Mesothelial cell of epicardium (in vitro differentiated cells): ENCODE results near the gene PCDHGC5. TPM values are rescaled to one million over a fixed set of nuclear protein-coding genes. Genes with fewer than 3 reads are reported as not detected.

Experiments used
- DNase-seq, 2 experiments: peaks; one replicate each; pipeline ENCODE4 v3.0.0; 2021; ENCODE audit warnings: low spot score in 2 of 2; ENCODE audit not compliant: unreplicated experiment in 2 of 2
- H3K27ac Mint-ChIP-seq: 2 replicates; pipeline ENCODE4 v1.8.0; 2021; ENCODE audit warnings: mixed read lengths
- H3K27me3 Mint-ChIP-seq: 2 replicates; pipeline ENCODE4 v1.8.0; 2021; ENCODE audit warnings: low read depth, mixed read lengths
- H3K36me3 Mint-ChIP-seq: 2 replicates; pipeline ENCODE4 v1.8.0; 2021; ENCODE audit warnings: mixed read lengths
- H3K4me1 Mint-ChIP-seq: 2 replicates; pipeline ENCODE4 v1.8.0; 2021; ENCODE audit warnings: mixed read lengths
- H3K4me3 Mint-ChIP-seq: 2 replicates; pipeline ENCODE4 v1.8.0; 2021; ENCODE audit warnings: mild to moderate bottlenecking, moderate library complexity, mixed read lengths
- H3K9me3 Mint-ChIP-seq: 2 replicates; pipeline ENCODE4 v1.8.0; 2021; ENCODE audit warnings: mixed read lengths
- total RNA-seq: library from RNA; stranded (reverse); gene quantifications from 3 replicates; pipeline ENCODE4 v1.2.1, GENCODE V29; 2021
- TF ChIP-seq, protein P1 (sequence below): fragments of 200-600 bp; sonication (generic); IDR thresholded peaks from one replicate; pipeline ENCODE4 v1.5.0; 2021; ENCODE audit warnings: antibody characterized with exemption; ENCODE audit not compliant: unreplicated experiment

PCDHGC5 gene
- total RNA-seq, 1 donor from 2014 or later = 3.5 TPM

DNA sequence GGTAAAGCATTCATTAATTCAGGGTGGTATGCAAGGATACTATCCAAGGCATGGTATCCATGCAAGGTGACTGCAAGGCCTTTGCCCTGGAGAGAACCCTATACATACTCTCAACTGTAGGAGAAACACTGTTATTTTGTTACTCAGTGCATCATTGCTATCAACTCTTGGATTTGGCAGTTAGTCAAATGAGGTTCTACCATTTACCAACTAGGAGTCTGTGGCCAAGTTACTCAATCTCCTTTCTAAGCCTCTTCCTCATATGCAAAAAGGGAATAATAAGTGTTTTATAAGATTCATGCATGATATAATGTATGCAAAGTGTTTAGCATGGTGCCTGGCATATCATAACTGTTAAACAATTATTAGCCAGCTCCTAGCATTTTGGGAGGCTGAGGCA is 9.1 kb upstream of the PCDHGC5 start:
- H3K27me3 Mint-ChIP-seq = no peaks in the 10 kb centered on the region
- no peak overlapping the region for H3K4me3 Mint-ChIP-seq
- H3K36me3 Mint-ChIP-seq = peaks cover 31% of the 10 kb centered on the region
- TF ChIP-seq, protein P1, sequence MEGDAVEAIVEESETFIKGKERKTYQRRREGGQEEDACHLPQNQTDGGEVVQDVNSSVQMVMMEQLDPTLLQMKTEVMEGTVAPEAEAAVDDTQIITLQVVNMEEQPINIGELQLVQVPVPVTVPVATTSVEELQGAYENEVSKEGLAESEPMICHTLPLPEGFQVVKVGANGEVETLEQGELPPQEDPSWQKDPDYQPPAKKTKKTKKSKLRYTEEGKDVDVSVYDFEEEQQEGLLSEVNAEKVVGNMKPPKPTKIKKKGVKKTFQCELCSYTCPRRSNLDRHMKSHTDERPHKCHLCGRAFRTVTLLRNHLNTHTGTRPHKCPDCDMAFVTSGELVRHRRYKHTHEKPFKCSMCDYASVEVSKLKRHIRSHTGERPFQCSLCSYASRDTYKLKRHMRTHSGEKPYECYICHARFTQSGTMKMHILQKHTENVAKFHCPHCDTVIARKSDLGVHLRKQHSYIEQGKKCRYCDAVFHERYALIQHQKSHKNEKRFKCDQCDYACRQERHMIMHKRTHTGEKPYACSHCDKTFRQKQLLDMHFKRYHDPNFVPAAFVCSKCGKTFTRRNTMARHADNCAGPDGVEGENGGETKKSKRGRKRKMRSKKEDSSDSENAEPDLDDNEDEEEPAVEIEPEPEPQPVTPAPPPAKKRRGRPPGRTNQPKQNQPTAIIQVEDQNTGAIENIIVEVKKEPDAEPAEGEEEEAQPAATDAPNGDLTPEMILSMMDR = no peak
- H3K9me3 Mint-ChIP-seq = no peaks in the 10 kb centered on the region
- H3K4me1 Mint-ChIP-seq = peaks cover 62% of the 10 kb centered on the region
- H3K27ac Mint-ChIP-seq = no peak overlapping the region
- no peak for DNase-seq

DNA sequence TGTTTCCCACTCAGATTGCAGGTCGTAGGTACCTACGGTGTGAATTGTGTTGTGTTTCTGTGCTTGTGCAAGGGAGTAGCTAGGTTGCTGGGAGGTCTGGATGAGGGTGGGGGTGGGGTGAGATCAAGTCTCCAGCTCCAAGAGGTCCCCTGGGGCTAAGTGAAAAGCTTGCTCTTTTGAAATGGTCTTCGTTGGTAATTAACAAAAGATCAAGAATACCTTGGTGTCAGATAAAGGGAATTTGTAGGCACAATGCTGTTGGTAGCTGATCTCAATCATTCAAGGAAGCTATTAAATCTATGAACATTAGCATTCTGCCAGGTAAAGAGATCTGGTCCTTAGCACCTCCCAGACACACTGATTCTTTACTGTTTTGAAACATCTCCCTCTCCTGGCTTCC is 5.0 kb upstream of the PCDHGC5 start:
- H3K4me3 Mint-ChIP-seq = peak overlapping the region; percentile 74
- H3K36me3 Mint-ChIP-seq = peaks cover 26% of the 10 kb centered on the region
- no peaks in the 10 kb centered on the region for H3K9me3 Mint-ChIP-seq
- peaks cover 37% of the 10 kb centered on the region for H3K4me1 Mint-ChIP-seq
- TF ChIP-seq, protein P1 = no peak
- no peaks in the 10 kb centered on the region for H3K27me3 Mint-ChIP-seq
- peak overlapping the region; percentile 26 for H3K27ac Mint-ChIP-seq
- DNase-seq = no peak

DNA sequence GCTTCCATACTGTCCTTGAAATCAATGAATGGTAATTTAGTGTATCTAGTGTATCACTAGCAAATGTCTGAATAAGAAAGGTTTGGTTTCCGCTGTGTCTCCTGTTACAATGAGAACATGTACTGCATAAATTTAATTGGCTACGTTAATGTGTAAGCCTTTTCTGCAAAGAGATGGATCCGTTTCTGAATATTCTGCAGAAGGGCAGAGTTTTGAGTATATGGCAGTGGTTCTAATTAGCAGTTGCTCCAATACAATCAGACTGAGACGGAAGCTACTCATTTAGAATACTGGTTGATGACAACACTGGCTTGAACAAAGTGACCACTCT is 4.6 kb upstream of the PCDHGC5 start:
- TF ChIP-seq, protein P1 = no peak
- DNase-seq = no peak
- H3K36me3 Mint-ChIP-seq = peaks cover 29% of the 10 kb centered on the region
- H3K27ac Mint-ChIP-seq = peak overlapping the region; percentile 26
- H3K4me3 Mint-ChIP-seq = peak overlapping the region; percentile 74
- H3K9me3 Mint-ChIP-seq = no peaks in the 10 kb centered on the region
- no peaks in the 10 kb centered on the region for H3K27me3 Mint-ChIP-seq
- peaks cover 36% of the 10 kb centered on the region for H3K4me1 Mint-ChIP-seq

DNA sequence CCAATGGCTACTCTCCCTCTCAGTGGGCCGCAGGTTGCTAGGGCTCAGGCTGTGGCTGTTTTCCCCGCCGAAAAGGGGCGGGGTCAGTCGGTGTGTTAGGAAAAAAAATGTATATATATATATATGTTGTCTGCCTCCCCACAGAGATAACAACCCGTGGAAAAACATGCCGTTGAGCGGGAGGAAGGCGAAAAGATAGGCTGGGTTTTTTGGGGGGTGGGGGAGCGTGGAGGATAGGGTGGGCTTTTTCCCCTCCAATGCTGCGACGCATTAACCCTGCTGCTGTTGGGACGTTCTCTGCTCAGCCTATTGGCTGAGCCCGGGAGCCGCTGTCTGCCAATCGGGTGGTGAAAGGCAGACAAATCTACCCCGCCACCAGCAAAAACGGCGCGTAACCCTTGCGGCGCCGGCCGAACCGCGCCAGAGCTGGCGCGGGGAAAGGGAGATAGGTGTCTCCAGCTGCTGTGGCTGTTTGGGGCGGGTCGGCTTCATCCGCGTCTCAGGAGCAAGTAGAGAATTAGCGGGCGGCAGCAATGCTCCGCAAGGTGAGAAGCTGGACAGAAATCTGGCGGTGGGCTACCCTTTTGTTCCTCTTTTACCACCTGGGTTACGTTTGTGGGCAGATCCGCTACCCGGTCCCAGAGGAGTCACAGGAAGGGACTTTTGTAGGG is 4.1 kb upstream of the PCDHGC5 start, which contains the start of gene PCDHGC4:
Gene PCDHGC4, plus strand, starts transcription at position 390 of the 671 bp plus-strand sequence. Its CDS starts 144 bp downstream, at position 534.
- Mint-ChIP-seq H3K27me3 (no peaks in the 10 kb centered on the region), H3K27ac (peak within 1 kb of the TSS; percentile 26), H3K4me3 (peak within 1 kb of the TSS; percentile 74), H3K4me1 (peaks cover 31% of the 10 kb centered on the region), H3K9me3 (no peaks in the 10 kb centered on the region), H3K36me3 (peaks cover 28% of the 10 kb centered on the region)
- TF ChIP-seq, protein P1 = no peak
- DNase-seq = peak in 1 of 2 experiments; percentile 45

DNA sequence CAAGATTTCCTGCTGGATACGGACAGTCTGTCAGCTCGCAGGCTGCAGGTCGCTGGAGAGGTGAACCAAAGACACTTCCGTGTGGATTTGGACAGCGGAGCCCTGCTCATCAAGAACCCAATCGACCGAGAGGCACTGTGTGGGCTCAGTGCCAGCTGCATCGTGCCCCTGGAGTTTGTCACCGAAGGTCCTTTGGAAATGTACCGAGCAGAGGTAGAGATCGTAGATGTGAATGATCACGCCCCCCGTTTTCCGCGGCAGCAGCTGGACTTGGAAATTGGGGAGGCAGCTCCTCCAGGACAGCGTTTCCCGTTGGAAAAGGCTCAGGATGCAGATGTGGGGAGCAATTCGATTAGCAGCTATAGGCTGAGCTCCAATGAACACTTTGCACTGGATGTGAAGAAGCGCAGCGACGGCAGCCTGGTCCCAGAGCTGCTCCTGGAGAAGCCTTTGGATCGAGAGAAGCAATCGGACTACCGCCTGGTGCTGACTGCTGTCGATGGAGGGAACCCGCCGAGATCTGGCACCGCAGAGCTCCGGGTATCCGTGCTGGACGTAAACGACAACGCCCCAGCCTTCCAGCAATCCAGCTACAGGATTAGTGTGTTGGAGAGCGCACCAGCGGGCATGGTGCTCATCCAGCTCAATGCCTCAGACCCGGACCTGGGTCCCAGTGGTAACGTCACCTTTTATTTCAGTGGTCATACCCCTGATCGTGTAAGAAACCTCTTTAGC is 3.4 kb upstream of the PCDHGC5 start:
- Mint-ChIP-seq H3K27ac (no peak overlapping the region), H3K9me3 (no peaks in the 10 kb centered on the region), H3K27me3 (no peaks in the 10 kb centered on the region), H3K4me3 (peak overlapping the region; percentile 74), H3K36me3 (peaks cover 32% of the 10 kb centered on the region), H3K4me1 (peaks cover 28% of the 10 kb centered on the region)
- DNase-seq = no peak
- TF ChIP-seq, protein P1 = no peak
